Measurements from ENCODE around the gene MYBPC3. TPM values are rescaled to one million over a fixed set of nuclear protein-coding genes. Genes with fewer than 3 reads are reported as not detected.

MYBPC3 gene
- total RNA-seq (not detected), polyA plus RNA-seq (0.03 TPM)

- H3K4me3 ChIP-seq (ENCODE audit: low read depth, low read length): no peak within 1 kb of the TSS
- no peaks in the 10 kb centered on the region for H3K36me3 ChIP-seq (ENCODE audit: insufficient read depth)
- peaks cover 2% of the 10 kb centered on the region for H3K4me1 ChIP-seq (ENCODE audit: insufficient read depth)
- WGBS: 84% methylated on average over 5 of the region's 5 CpGs
- no peak for DNase-seq (ENCODE audit: extremely low spot score)
- no peak within 1 kb of the TSS for H3K27ac ChIP-seq (ENCODE audit: low read depth)
These were observed at the start of gene MYBPC3 for GRCh38 chr11:47352556-47352955. MYBPC3 (minus strand) TSS chr11:47352702; CDS start chr11:47352647, 55 bp downstream.

- H3K4me1 ChIP-seq (ENCODE audit: insufficient read depth): no peaks in the 10 kb centered on the region
- no peaks in the 10 kb centered on the region for H3K36me3 ChIP-seq (ENCODE audit: insufficient read depth)
- WGBS: 33% methylated on average over 8 of the region's 8 CpGs
- no peak overlapping the region for H3K27ac ChIP-seq (ENCODE audit: low read depth)
- no peak for DNase-seq (ENCODE audit: extremely low spot score)
- no peak overlapping the region for H3K4me3 ChIP-seq (ENCODE audit: low read depth, low read length)
These were observed 48.3 kb upstream of the MYBPC3 start for GRCh38 chr11:47400768-47401279.

- peak; percentile 46 for DNase-seq (ENCODE audit: extremely low spot score)
- Histone ChIP-seq H3K36me3 (ENCODE audit: insufficient read depth) (no peaks in the 10 kb centered on the region), H3K4me1 (ENCODE audit: insufficient read depth) (no peaks in the 10 kb centered on the region), H3K4me3 (ENCODE audit: low read depth, low read length) (peak overlapping the region; percentile 60), H3K27ac (ENCODE audit: low read depth) (peak overlapping the region; percentile 48)
- 5% methylated on average over 47 of the region's 47 CpGs for WGBS
These were observed 47.6 kb upstream of the MYBPC3 start for GRCh38 chr11:47399860-47400767.

GRCh38 chr11:47398551-47398950 is 46.0 kb upstream of the MYBPC3 start:
- DNase-seq (ENCODE audit: extremely low spot score): no peak
- no peaks in the 10 kb centered on the region for H3K4me1 ChIP-seq (ENCODE audit: insufficient read depth)
- 90% methylated on average over 1 of the region's 1 CpG for WGBS

GRCh38 chr11:47398011-47398410 is 45.5 kb upstream of the MYBPC3 start:
- 81% methylated on average over 3 of the region's 3 CpGs for WGBS
- Histone ChIP-seq H3K4me3 (ENCODE audit: low read depth, low read length) (no peak overlapping the region), H3K36me3 (ENCODE audit: insufficient read depth) (no peaks in the 10 kb centered on the region), H3K4me1 (ENCODE audit: insufficient read depth) (no peaks in the 10 kb centered on the region), H3K27ac (ENCODE audit: low read depth) (no peak overlapping the region)
- no peak for DNase-seq (ENCODE audit: extremely low spot score)

More at GRCh38 chr11:47398551-47398950, 46.0 kb upstream of the MYBPC3 start:
- Histone ChIP-seq H3K36me3 (ENCODE audit: insufficient read depth) (no peaks in the 10 kb centered on the region), H3K4me3 (ENCODE audit: low read depth, low read length) (no peak overlapping the region), H3K27ac (ENCODE audit: low read depth) (no peak overlapping the region)

- Histone ChIP-seq H3K36me3 (ENCODE audit: insufficient read depth) (no peaks in the 10 kb centered on the region), H3K4me1 (ENCODE audit: insufficient read depth) (no peaks in the 10 kb centered on the region), H3K27ac (ENCODE audit: low read depth) (no peak overlapping the region), H3K4me3 (ENCODE audit: low read depth, low read length) (no peak overlapping the region)
- no peak for DNase-seq (ENCODE audit: extremely low spot score)
- 93% methylated on average over 3 of the region's 3 CpGs for WGBS
These were observed 43.5 kb upstream of the MYBPC3 start for GRCh38 chr11:47396049-47396320.

GRCh38 chr11:47395223-47396048 is 42.9 kb upstream of the MYBPC3 start:
- H3K4me3 ChIP-seq (ENCODE audit: low read depth, low read length): no peak overlapping the region
- 83% methylated on average over 25 of the region's 25 CpGs for WGBS
- DNase-seq (ENCODE audit: extremely low spot score): no peak

GRCh38 chr11:47394322-47395222 is 42.1 kb upstream of the MYBPC3 start:
- peak overlapping the region; percentile 74 for H3K27ac ChIP-seq (ENCODE audit: low read depth)
- H3K4me1 ChIP-seq (ENCODE audit: insufficient read depth): no peaks in the 10 kb centered on the region
- no peaks in the 10 kb centered on the region for H3K36me3 ChIP-seq (ENCODE audit: insufficient read depth)
- DNase-seq (ENCODE audit: extremely low spot score): no peak
- no peak overlapping the region for H3K4me3 ChIP-seq (ENCODE audit: low read depth, low read length)
- WGBS: 73% methylated on average over 39 of the region's 39 CpGs

More at GRCh38 chr11:47395223-47396048, 42.9 kb upstream of the MYBPC3 start:
- H3K36me3 ChIP-seq (ENCODE audit: insufficient read depth): no peaks in the 10 kb centered on the region
- peak overlapping the region; percentile 74 for H3K27ac ChIP-seq (ENCODE audit: low read depth)
- H3K4me1 ChIP-seq (ENCODE audit: insufficient read depth): no peaks in the 10 kb centered on the region

- WGBS: 89% methylated on average over 9 of the region's 9 CpGs
- no peak overlapping the region for H3K4me3 ChIP-seq (ENCODE audit: low read depth, low read length)
- no peak overlapping the region for H3K27ac ChIP-seq (ENCODE audit: low read depth)
- no peaks in the 10 kb centered on the region for H3K36me3 ChIP-seq (ENCODE audit: insufficient read depth)
- DNase-seq (ENCODE audit: extremely low spot score): no peak
- H3K4me1 ChIP-seq (ENCODE audit: insufficient read depth): no peaks in the 10 kb centered on the region
These were observed 41.5 kb upstream of the MYBPC3 start for GRCh38 chr11:47394050-47394321.

- Histone ChIP-seq H3K27ac (ENCODE audit: low read depth) (no peak overlapping the region), H3K4me1 (ENCODE audit: insufficient read depth) (no peaks in the 10 kb centered on the region), H3K36me3 (ENCODE audit: insufficient read depth) (no peaks in the 10 kb centered on the region), H3K4me3 (ENCODE audit: low read depth, low read length) (no peak overlapping the region)
- 66% methylated on average over 20 of the region's 20 CpGs for WGBS
- no peak for DNase-seq (ENCODE audit: extremely low spot score)
These were observed 40.9 kb upstream of the MYBPC3 start for GRCh38 chr11:47393163-47394049.

GRCh38 chr11:47392546-47393162 is 40.2 kb upstream of the MYBPC3 start:
- no peak overlapping the region for H3K27ac ChIP-seq (ENCODE audit: low read depth)
- 85% methylated on average over 14 of the region's 14 CpGs for WGBS
- no peak overlapping the region for H3K4me3 ChIP-seq (ENCODE audit: low read depth, low read length)
- no peaks in the 10 kb centered on the region for H3K4me1 ChIP-seq (ENCODE audit: insufficient read depth)
- DNase-seq (ENCODE audit: extremely low spot score): no peak
- no peaks in the 10 kb centered on the region for H3K36me3 ChIP-seq (ENCODE audit: insufficient read depth)

GRCh38 chr11:47391711-47392432 is 39.4 kb upstream of the MYBPC3 start:
- no peak overlapping the region for H3K27ac ChIP-seq (ENCODE audit: low read depth)
- no peaks in the 10 kb centered on the region for H3K36me3 ChIP-seq (ENCODE audit: insufficient read depth)
- H3K4me1 ChIP-seq (ENCODE audit: insufficient read depth): no peaks in the 10 kb centered on the region
- DNase-seq (ENCODE audit: extremely low spot score): no peak
- no peak overlapping the region for H3K4me3 ChIP-seq (ENCODE audit: low read depth, low read length)
- 95% methylated on average over 16 of the region's 16 CpGs for WGBS
